ENCODE results near the gene BORCS5. TPM values are rescaled to one million over a fixed set of nuclear protein-coding genes. Genes with fewer than 3 reads are reported as not detected.
"Not testable (repeated sequence)": the region's sequence is repeated elsewhere in the genome, so short reads cannot be mapped to it uniquely, and the experiment has no call there.

The BORCS5 gene
- total RNA-seq, 8 experiments from 2014 or later: 7.7 to 28.2 (median 17.8) TPM

- Histone ChIP-seq H3K4me3 (no peak overlapping the region), H3K4me1 (replicated peaks in 1 of 2) (peaks cover 0 to 2% of the 10 kb centered on the region in 2 donors), H3K27ac (no peak overlapping the region)
- in situ Hi-C loops (cut with MboI; ENCODE audit: low pct_unique_long_range_greater_than_20kb in 2 of 9, low sequenced_read_pairs in 9 of 9, unreplicated experiment in 9 of 9): no loop called here
- ATAC-seq (replicated peaks in 6 of 8): no peak
Measured at GRCh38 chr12:12491606-12492005, 134.7 kb downstream of the BORCS5 start.

- Histone ChIP-seq H3K4me1 (replicated peaks in 1 of 2) (peaks cover 0 to 5% of the 10 kb centered on the region in 2 donors), H3K27ac (no peak overlapping the region), H3K4me3 (no peak overlapping the region)
- in situ Hi-C loops (cut with MboI; ENCODE audit: low pct_unique_long_range_greater_than_20kb in 2 of 9, low sequenced_read_pairs in 9 of 9, unreplicated experiment in 9 of 9): no loop called here
- ATAC-seq (replicated peaks in 6 of 8): no peak
- WGBS, 10 experiments: 72 to 100% (median 89%) methylated on average over 2 to 5 of the region's 5 CpGs
Measured at GRCh38 chr12:12492547-12492946, 135.7 kb downstream of the BORCS5 start.

- ATAC-seq (replicated peaks in 6 of 8): no peak
- H3K4me3 ChIP-seq: no peak overlapping the region
- no peak overlapping the region for H3K27ac ChIP-seq
- H3K4me1 ChIP-seq (replicated peaks in 1 of 2): peaks cover 0 to 5% of the 10 kb centered on the region in 2 donors
- WGBS, 10 experiments: 38 to 91% (median 67%) methylated on average over 1 of the region's 1 CpG; no CpG with 5 or more reads in 6 of the 10 experiments
- in situ Hi-C loops (cut with MboI; ENCODE audit: low pct_unique_long_range_greater_than_20kb in 2 of 9, low sequenced_read_pairs in 9 of 9, unreplicated experiment in 9 of 9): no loop called here
Measured at GRCh38 chr12:12495536-12495935, 138.7 kb downstream of the BORCS5 start.

GRCh38 chr12:12498210-12498609 is 141.3 kb downstream of the BORCS5 start:
- Histone ChIP-seq H3K27ac (no peak overlapping the region), H3K4me1 (replicated peaks in 1 of 2) (peaks cover 0 to 7% of the 10 kb centered on the region in 2 donors), H3K4me3 (no peak overlapping the region)
- WGBS, 10 experiments: 71 to 98% (median 88%) methylated on average over 2 to 4 of the region's 4 CpGs; no CpG with 5 or more reads in 1 of the 10 experiments
- in situ Hi-C loops (cut with MboI; ENCODE audit: low pct_unique_long_range_greater_than_20kb in 2 of 9, low sequenced_read_pairs in 9 of 9, unreplicated experiment in 9 of 9): no loop called here
- ATAC-seq (replicated peaks in 6 of 8): no peak

GRCh38 chr12:12499909-12500604 is 143.2 kb downstream of the BORCS5 start:
- WGBS, 10 experiments: 0 to 100% (median 92%) methylated on average over 1 to 5 of the region's 5 CpGs; no CpG with 5 or more reads in 1 of the 10 experiments
- ATAC-seq (replicated peaks in 6 of 8): no peak
- no peak overlapping the region for H3K4me3 ChIP-seq
- in situ Hi-C loops (cut with MboI; ENCODE audit: low pct_unique_long_range_greater_than_20kb in 2 of 9, low sequenced_read_pairs in 9 of 9, unreplicated experiment in 9 of 9): loop anchor here in 1 of 9 experiments (25.0 kb wide), 1 partner anchor 212 kb away; the partner anchor contains the start of gene CDKN1B
- no peak overlapping the region for H3K27ac ChIP-seq
- H3K4me1 ChIP-seq (replicated peaks in 1 of 2): peaks cover 0 to 7% of the 10 kb centered on the region in 2 donors

GRCh38 chr12:12501121-12501520 is 144.2 kb downstream of the BORCS5 start:
- Histone ChIP-seq H3K4me1 (replicated peaks in 1 of 2) (peaks cover 8 to 13% of the 10 kb centered on the region in 2 donors), H3K27ac (no peak overlapping the region), H3K4me3 (no peak overlapping the region)
- WGBS, 10 experiments: 0 to 100% (median 41%) methylated on average over 1 to 3 of the region's 3 CpGs
- peak in 1 of 8 experiments; percentile 64 for ATAC-seq (replicated peaks in 6 of 8)
- in situ Hi-C loops (cut with MboI; ENCODE audit: low pct_unique_long_range_greater_than_20kb in 2 of 9, low sequenced_read_pairs in 9 of 9, unreplicated experiment in 9 of 9): loop anchor here in 1 of 9 experiments (25.0 kb wide), 1 partner anchor 211 kb away; the partner anchor contains the start of gene CDKN1B

- not testable (repeated sequence) for H3K27ac ChIP-seq; H3K4me3 ChIP-seq; ATAC-seq (replicated peaks in 6 of 8)
- H3K4me1 ChIP-seq (replicated peaks in 1 of 2): peaks cover 14 to 16% of the 10 kb centered on the region in 2 donors
- 86 to 100% (median 90%) methylated on average over 1 to 7 of the region's 7 CpGs; no CpG with 5 or more reads in 3 of the 10 experiments for WGBS, 10 experiments
- in situ Hi-C loops (cut with MboI; ENCODE audit: low pct_unique_long_range_greater_than_20kb in 2 of 9, low sequenced_read_pairs in 9 of 9, unreplicated experiment in 9 of 9): loop anchor here in 1 of 9 experiments (25.0 kb wide), 1 partner anchor 210 kb away; the partner anchor contains the start of gene CDKN1B
Measured at GRCh38 chr12:12502130-12502814, 145.4 kb downstream of the BORCS5 start.

- H3K4me1 ChIP-seq (replicated peaks in 1 of 2): peaks cover 14 to 18% of the 10 kb centered on the region in 2 donors
- in situ Hi-C loops (cut with MboI; ENCODE audit: low pct_unique_long_range_greater_than_20kb in 2 of 9, low sequenced_read_pairs in 9 of 9, unreplicated experiment in 9 of 9): loop anchor here in 1 of 9 experiments (25.0 kb wide), 1 partner anchor 210 kb away; the partner anchor contains the start of gene CDKN1B
Measured at GRCh38 chr12:12502815-12503151, 145.9 kb downstream of the BORCS5 start.

GRCh38 chr12:12503384-12504078 is 146.7 kb downstream of the BORCS5 start:
- no peak for ATAC-seq (replicated peaks in 6 of 8)
- Histone ChIP-seq H3K4me1 (replicated peaks in 1 of 2) (peaks cover 14 to 18% of the 10 kb centered on the region in 2 donors), H3K4me3 (no peak overlapping the region), H3K27ac (no peak overlapping the region)
- in situ Hi-C loops (cut with MboI; ENCODE audit: low pct_unique_long_range_greater_than_20kb in 2 of 9, low sequenced_read_pairs in 9 of 9, unreplicated experiment in 9 of 9): loop anchor here in 1 of 9 experiments (25.0 kb wide), 1 partner anchor 209 kb away; the partner anchor contains the start of gene CDKN1B
- 59 to 100% (median 90%) methylated on average over 1 to 8 of the region's 9 CpGs for WGBS, 10 experiments

More at GRCh38 chr12:12502815-12503151, 145.9 kb downstream of the BORCS5 start:
- ATAC-seq (replicated peaks in 6 of 8): no peak
- no peak overlapping the region for H3K27ac ChIP-seq
- H3K4me3 ChIP-seq: no peak overlapping the region
- WGBS, 10 experiments: 80 to 100% (median 98%) methylated on average over 1 to 5 of the region's 5 CpGs; no CpG with 5 or more reads in 4 of the 10 experiments

GRCh38 chr12:12505544-12506495 is 148.9 kb downstream of the BORCS5 start:
- 5 to 81% (median 68%) methylated on average over 2 to 11 of the region's 11 CpGs for WGBS, 10 experiments
- in situ Hi-C loops (cut with MboI; ENCODE audit: low pct_unique_long_range_greater_than_20kb in 2 of 9, low sequenced_read_pairs in 9 of 9, unreplicated experiment in 9 of 9): loop anchor here in 1 of 9 experiments (25.0 kb wide), 1 partner anchor 206 kb away; the partner anchor contains the start of gene CDKN1B
- Histone ChIP-seq H3K4me1 (replicated peaks in 1 of 2) (peaks cover 14 to 18% of the 10 kb centered on the region in 2 donors), H3K27ac (no peak overlapping the region), H3K4me3 (no peak overlapping the region)
- ATAC-seq (replicated peaks in 6 of 8): peak in 7 of 8 experiments; percentile 37 to 83 (median 46)

- peak in 5 of 8 experiments; percentile 26 to 85 (median 74) for ATAC-seq (replicated peaks in 6 of 8)
- H3K4me3 ChIP-seq: no peak overlapping the region
- in situ Hi-C loops (cut with MboI; ENCODE audit: low pct_unique_long_range_greater_than_20kb in 2 of 9, low sequenced_read_pairs in 9 of 9, unreplicated experiment in 9 of 9): loop anchor here in 1 of 9 experiments (25.0 kb wide), 1 partner anchor 206 kb away; the partner anchor contains the start of gene CDKN1B
- H3K27ac ChIP-seq: no peak overlapping the region
- peaks cover 12 to 18% of the 10 kb centered on the region in 2 donors for H3K4me1 ChIP-seq (replicated peaks in 1 of 2)
- WGBS, 10 experiments: 0 to 100% (median 52%) methylated on average over 1 to 3 of the region's 3 CpGs; no CpG with 5 or more reads in 1 of the 10 experiments
Measured at GRCh38 chr12:12506496-12506890, 149.6 kb downstream of the BORCS5 start.

Measured in motor neuron (in vitro differentiated cells).